PC-9 (cell line): Measurements from ENCODE around the gene CCDC66. TPM values are rescaled to one million over a fixed set of nuclear protein-coding genes. Genes with fewer than 3 reads are reported as not detected.
"Not testable (repeated sequence)": the region's sequence is repeated elsewhere in the genome, so short reads cannot be mapped to it uniquely, and the experiment has no call there.

Experiments used
- BruUV-seq: library from RNA; stranded (reverse); fragments of 400-500 nt; replicated peaks from 2 replicates; lab custom pipeline; 2021; lab: Mats Ljungman, UMichigan
- CTCF ChIA-PET: fragments of 300-600 bp; sonication (Branson Sonifier 250); formaldehyde crosslinking; loops from one replicate; lab custom pipeline; 2022; ENCODE audit warnings: antibody characterized with exemption; lab: Charles Lee
- POLR2A ChIA-PET: fragments of 300-600 bp; sonication (Branson Sonifier 250); formaldehyde crosslinking; loops from one replicate; lab custom pipeline; 2022; ENCODE audit warnings: antibody characterized with exemption; ENCODE audit not compliant: unreplicated experiment; lab: Charles Lee
- DNase-seq, 2 experiments: peaks; one replicate each; pipeline versions ENCODE4 v3.0.0 to v3.0.0-alpha.2; 2015 to 2022; ENCODE audit warnings: mixed read lengths in 1 of 2
- H2AFZ ChIP-seq: fragments of 200-600 bp; sonication (generic); 2 replicates; pipeline ENCODE4 v1.8.1; 2017; ENCODE audit warnings: antibody characterized with exemption
- H3F3A ChIP-seq: fragments of 200-600 bp; sonication (generic); 2 replicates; pipeline ENCODE4 v1.8.1; 2017; ENCODE audit warnings: antibody characterized with exemption, mild to moderate bottlenecking, low read depth; ENCODE audit not compliant: insufficient read depth
- H3K27ac ChIP-seq: fragments of 200-600 bp; sonication (generic); 2 replicates; pipeline ENCODE4 v1.6.1; 2016; ENCODE audit warnings: mixed run types
- H3K27me3 ChIP-seq: fragments of 200-600 bp; sonication (generic); 2 replicates; pipeline ENCODE4 v1.6.1; 2016; ENCODE audit warnings: low read depth, mixed run types; ENCODE audit not compliant: insufficient read depth
- H3K36me3 ChIP-seq: fragments of 200-600 bp; sonication (generic); 2 replicates; pipeline ENCODE4 v1.6.1; 2016; ENCODE audit warnings: low read depth, mixed run types
- H3K4me1 ChIP-seq: fragments of 200-600 bp; sonication (generic); replicated peaks from 2 replicates; pipeline ENCODE4 v1.6.1; 2016; ENCODE audit warnings: mixed run types; ENCODE audit not compliant: insufficient read depth
- H3K4me2 ChIP-seq: fragments of 200-600 bp; sonication (generic); 2 replicates; pipeline ENCODE4 v1.6.1; 2017; ENCODE audit warnings: mixed run types
- H3K4me3 ChIP-seq: fragments of 200-600 bp; sonication (generic); 2 replicates; pipeline ENCODE4 v1.6.1; 2016; ENCODE audit warnings: mixed run types
- H3K79me2 ChIP-seq: fragments of 200-600 bp; sonication (generic); 2 replicates; pipeline ENCODE4 v1.6.1; 2017; ENCODE audit warnings: low read depth, mixed run types
- H3K9me2 ChIP-seq: fragments of 200-600 bp; sonication (generic); 2 replicates; pipeline ENCODE4 v1.8.1; 2017; ENCODE audit warnings: mild to moderate bottlenecking; ENCODE audit not compliant: insufficient read depth
- H3K9me3 ChIP-seq: fragments of 200-600 bp; sonication (generic); 2 replicates; pipeline ENCODE4 v1.8.1; 2016; ENCODE audit warnings: low read depth; ENCODE audit not compliant: insufficient read depth
- H4K20me1 ChIP-seq: fragments of 200-600 bp; sonication (generic); 2 replicates; pipeline ENCODE4 v1.8.1; 2017; ENCODE audit not compliant: insufficient read depth
- EZH2 ChIP-seq: fragments of 200-600 bp; sonication (generic); IDR thresholded peaks from 2 replicates; pipeline ENCODE4 v1.8.0; 2017; ENCODE audit warnings: antibody characterized with exemption, low read depth
- intact Hi-C: fragments of 100-400 bp; cut with micrococcal nuclease; formaldehyde crosslinking; loops from one replicate; pipeline ENCODE4 v1.10.0; 2022; ENCODE audit not compliant: unreplicated experiment
- total RNA-seq: library from RNA; stranded (reverse); gene quantifications from 2 replicates; pipeline ENCODE4 v1.2.3, GENCODE V29; 2021
- TF ChIP-seq, protein P1 (sequence below): fragments of 200-600 bp; sonication (generic); conservative IDR thresholded peaks from 2 replicates; pipeline ENCODE4 v1.6.1; 2017; ENCODE audit warnings: mixed run types, antibody characterized with exemption, mild to moderate bottlenecking, moderate library complexity

The CCDC66 gene
- total RNA-seq, 1 experiment from 2014 or later, result 22.3 TPM

DNA sequence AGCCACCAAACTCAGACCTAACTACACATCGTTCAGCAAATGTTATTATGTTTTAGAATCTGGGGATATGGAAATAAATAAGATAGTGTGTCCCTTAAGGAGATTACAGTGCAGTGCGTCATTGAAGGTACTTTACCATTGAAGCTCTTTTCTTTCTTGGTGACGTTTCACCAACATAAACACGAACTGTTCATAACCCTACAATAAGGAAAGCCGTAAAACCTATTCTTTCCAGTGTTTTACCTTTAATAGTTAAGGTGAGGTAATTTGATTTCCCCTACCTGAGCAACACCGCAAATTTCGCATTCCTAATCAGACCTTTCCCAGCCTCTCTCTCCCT is 826 bp downstream of the CCDC66 start:
- peaks cover 25% of the 10 kb centered on the region for H3K27me3 ChIP-seq
- H3K4me2 ChIP-seq, result peak overlapping the region; percentile 82
- TF ChIP-seq, protein P1, sequence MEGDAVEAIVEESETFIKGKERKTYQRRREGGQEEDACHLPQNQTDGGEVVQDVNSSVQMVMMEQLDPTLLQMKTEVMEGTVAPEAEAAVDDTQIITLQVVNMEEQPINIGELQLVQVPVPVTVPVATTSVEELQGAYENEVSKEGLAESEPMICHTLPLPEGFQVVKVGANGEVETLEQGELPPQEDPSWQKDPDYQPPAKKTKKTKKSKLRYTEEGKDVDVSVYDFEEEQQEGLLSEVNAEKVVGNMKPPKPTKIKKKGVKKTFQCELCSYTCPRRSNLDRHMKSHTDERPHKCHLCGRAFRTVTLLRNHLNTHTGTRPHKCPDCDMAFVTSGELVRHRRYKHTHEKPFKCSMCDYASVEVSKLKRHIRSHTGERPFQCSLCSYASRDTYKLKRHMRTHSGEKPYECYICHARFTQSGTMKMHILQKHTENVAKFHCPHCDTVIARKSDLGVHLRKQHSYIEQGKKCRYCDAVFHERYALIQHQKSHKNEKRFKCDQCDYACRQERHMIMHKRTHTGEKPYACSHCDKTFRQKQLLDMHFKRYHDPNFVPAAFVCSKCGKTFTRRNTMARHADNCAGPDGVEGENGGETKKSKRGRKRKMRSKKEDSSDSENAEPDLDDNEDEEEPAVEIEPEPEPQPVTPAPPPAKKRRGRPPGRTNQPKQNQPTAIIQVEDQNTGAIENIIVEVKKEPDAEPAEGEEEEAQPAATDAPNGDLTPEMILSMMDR, result 0 out of 2 replicates have a peak, but pooled peaks have one; percentile 33
- no peak for TF ChIP-seq EZH2
- no peak overlapping the region for H3K27ac ChIP-seq
- H4K20me1 ChIP-seq, result no peaks in the 10 kb centered on the region
- ChIA-PET CTCF (no interaction called here), POLR2A (no interaction called here)
- no TSS peak for BruUV-seq
- no peaks in the 10 kb centered on the region for H3K9me2 ChIP-seq
- intact Hi-C loops, result no loop called here
- H3K79me2 ChIP-seq, result peaks cover 20% of the 10 kb centered on the region
- peak overlapping the region; percentile 70 for H3K4me3 ChIP-seq
- H2AFZ ChIP-seq, result peak overlapping the region; percentile 92
- H3K36me3 ChIP-seq, result 0 out of 2 replicates have a peak, but pooled peaks cover 7% of the 10 kb centered on the region
- peaks cover 11% of the 10 kb centered on the region for H3K4me1 ChIP-seq
- H3K9me3 ChIP-seq, result no peaks in the 10 kb centered on the region
- no peak for DNase-seq
- H3F3A ChIP-seq, result no peaks in the 10 kb centered on the region; the same call in 1 of the 2 replicates

DNA sequence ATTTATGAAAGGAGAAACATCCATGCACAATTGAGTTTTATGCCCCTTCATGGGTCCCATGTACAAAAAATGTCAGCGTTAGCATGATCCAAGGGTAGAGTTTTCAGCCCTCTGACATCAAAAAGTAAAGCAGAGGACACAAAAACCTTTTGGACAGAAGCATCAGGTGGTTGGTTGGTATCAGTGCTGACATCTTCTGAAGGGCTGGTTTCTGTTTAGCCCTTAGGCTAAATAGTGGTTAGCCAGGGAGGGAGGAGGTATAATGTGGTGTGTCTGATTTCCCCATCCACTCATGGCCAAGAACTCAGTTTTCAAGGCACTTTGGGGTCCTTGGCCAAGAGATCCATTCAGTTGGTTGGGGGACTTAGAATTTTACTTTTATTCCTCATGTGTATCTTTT is 16.5 kb downstream of the CCDC66 start:
- Histone ChIP-seq H3K9me2 (no peaks in the 10 kb centered on the region), H4K20me1 (no peaks in the 10 kb centered on the region), H3K27me3 (no peaks in the 10 kb centered on the region), H3K79me2 (no peaks in the 10 kb centered on the region), H3F3A (no peaks in the 10 kb centered on the region), H3K4me2 (no peak overlapping the region), H3K9me3 (no peaks in the 10 kb centered on the region), H3K36me3 (no peaks in the 10 kb centered on the region), H2AFZ (no peak overlapping the region), H3K27ac (no peak overlapping the region), H3K4me1 (no peaks in the 10 kb centered on the region), H3K4me3 (no peak overlapping the region)
- CTCF ChIA-PET, result no interaction called here
- intact Hi-C loops, result no loop called here
- no peak for TF ChIP-seq EZH2
- TF ChIP-seq, protein P1, result no peak
- no peak for DNase-seq
- POLR2A ChIA-PET, result no interaction called here
- BruUV-seq, result no TSS peak

DNA sequence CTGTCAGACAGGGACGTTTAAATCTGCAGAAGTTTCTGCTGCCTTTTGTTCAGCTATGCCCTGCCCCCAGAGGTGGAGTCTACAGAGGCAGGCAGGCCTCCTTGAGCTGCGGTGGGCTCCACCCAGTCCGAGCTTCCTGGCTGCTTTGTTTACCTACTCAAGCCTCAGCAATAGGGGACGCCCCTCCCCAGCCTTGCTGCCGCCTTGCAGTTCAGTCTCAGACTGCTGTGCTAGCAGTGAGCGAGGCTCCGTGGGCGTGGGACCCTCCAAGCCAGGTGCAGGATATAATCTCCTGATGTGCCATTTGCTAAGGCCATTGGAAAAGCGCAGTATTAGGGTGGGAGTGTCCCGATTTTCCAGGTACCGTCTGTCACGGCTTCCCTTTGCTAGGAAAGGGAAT is 25.0 kb downstream of the CCDC66 start:
- H3K36me3 ChIP-seq, H2AFZ ChIP-seq, H3K4me2 ChIP-seq, DNase-seq, H3K4me3 ChIP-seq, H3K4me1 ChIP-seq, POLR2A ChIA-PET, H4K20me1 ChIP-seq, CTCF ChIA-PET, H3K27me3 ChIP-seq, H3F3A ChIP-seq, H3K27ac ChIP-seq, intact Hi-C loops, BruUV-seq, H3K9me2 ChIP-seq, H3K9me3 ChIP-seq, H3K79me2 ChIP-seq: not testable (repeated sequence)

DNA sequence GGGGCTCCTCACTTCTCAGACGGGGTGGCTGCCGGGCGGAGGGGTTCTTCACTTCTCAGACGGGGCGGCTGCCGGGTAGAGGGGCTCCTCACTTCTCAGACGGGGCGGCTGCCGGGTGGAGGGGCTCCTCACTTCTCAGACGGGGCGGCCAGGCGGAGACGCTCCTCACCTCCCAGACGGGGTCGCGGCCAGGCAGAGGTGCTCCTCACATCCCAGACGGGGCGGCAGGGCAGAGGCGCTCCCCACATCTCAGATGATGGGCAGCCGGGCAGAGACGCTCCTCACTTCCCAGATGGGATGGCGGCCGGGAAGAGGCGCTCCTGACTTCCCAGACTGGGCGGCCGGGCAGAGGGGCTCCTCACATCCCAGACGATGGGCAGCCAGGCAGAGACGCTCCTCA is 27.3 kb downstream of the CCDC66 start:
- H3K79me2 ChIP-seq, H3K27me3 ChIP-seq, H3K36me3 ChIP-seq, H3K4me2 ChIP-seq, BruUV-seq, H3K9me3 ChIP-seq, H3K4me3 ChIP-seq, POLR2A ChIA-PET, DNase-seq, CTCF ChIA-PET, H4K20me1 ChIP-seq, H3K4me1 ChIP-seq, H3K27ac ChIP-seq, H3F3A ChIP-seq, H2AFZ ChIP-seq, intact Hi-C loops, H3K9me2 ChIP-seq: not testable (repeated sequence)
